Transverse colon (tissue), 3 donors: ENCODE measurements around the gene HPSE2.

Source experiments
- EP300 ChIP-seq: sonication (generic); formaldehyde crosslinking; IDR thresholded peaks from one replicate; pipeline ENCODE4 v1.6.1; 2017; ENCODE audit warnings: antibody characterized with exemption, low read depth
- TF ChIP-seq, protein P1 (sequence below), 5 experiments: fragments of 200-600 bp in 3 of 5; fragments of 450-650 bp in 2 of 5; sonication (generic) in 3 of 5; IDR thresholded peaks; 1 replicate in 2 of 5; 2 replicates in 3 of 5; pipeline ENCODE4 v1.5.1; 2016 to 2017; ENCODE audit warnings: antibody characterized with exemption in 5 of 5, inconsistent platforms in 3 of 5, mild to moderate bottlenecking in 2 of 5, moderate library complexity in 1 of 5

DNA sequence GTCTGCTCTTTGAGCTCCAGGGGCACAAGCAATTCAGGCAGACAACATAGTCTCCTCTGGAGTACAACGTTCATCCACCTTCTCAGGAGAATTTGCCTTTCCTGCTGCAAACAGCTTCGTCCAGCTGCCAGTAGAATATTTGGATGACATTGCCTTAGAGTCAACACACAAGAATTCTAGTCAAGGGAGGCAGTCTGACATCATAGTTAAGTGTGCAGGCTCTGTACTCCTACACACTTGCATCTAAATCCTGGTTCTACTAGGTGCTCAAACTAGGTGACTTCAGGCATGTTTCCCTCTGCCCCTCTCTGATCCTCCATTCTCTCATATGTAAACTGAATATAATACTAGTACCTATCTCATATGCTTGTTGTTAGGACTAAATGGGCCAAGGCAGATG lies 314.8 kb downstream of the HPSE2 start:
- TF ChIP-seq, protein P1, sequence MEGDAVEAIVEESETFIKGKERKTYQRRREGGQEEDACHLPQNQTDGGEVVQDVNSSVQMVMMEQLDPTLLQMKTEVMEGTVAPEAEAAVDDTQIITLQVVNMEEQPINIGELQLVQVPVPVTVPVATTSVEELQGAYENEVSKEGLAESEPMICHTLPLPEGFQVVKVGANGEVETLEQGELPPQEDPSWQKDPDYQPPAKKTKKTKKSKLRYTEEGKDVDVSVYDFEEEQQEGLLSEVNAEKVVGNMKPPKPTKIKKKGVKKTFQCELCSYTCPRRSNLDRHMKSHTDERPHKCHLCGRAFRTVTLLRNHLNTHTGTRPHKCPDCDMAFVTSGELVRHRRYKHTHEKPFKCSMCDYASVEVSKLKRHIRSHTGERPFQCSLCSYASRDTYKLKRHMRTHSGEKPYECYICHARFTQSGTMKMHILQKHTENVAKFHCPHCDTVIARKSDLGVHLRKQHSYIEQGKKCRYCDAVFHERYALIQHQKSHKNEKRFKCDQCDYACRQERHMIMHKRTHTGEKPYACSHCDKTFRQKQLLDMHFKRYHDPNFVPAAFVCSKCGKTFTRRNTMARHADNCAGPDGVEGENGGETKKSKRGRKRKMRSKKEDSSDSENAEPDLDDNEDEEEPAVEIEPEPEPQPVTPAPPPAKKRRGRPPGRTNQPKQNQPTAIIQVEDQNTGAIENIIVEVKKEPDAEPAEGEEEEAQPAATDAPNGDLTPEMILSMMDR (IDR thresholded peaks at IDR 0.05), result no peak
- TF ChIP-seq EP300, result no peak
